GM18517 (cell line): ENCODE results near the gene DNAI7.

Source experiments
- ATAC-seq: cut with Tn5 transposase; IDR thresholded peaks from one replicate; pipeline ENCODE4 v1.9.1; 2021; ENCODE audit warnings: mild to moderate bottlenecking, moderate library complexity; ENCODE audit not compliant: unreplicated experiment

The DNAI7 gene

GRCh38 chr12:25195056-25195971 is at the start of gene DNAI7, which contains the start of gene ETFRF1:
TSS of gene DNAI7 (minus strand) at chr12:25195160. CDS start at chr12:25195078, 82 bp downstream.
TSS of gene ETFRF1 (plus strand) at chr12:25195237. CDS start at chr12:25203957, 8,720 bp downstream.
- ATAC-seq = peak; percentile 86

- no peak for ATAC-seq
Observed at GRCh38 chr12:25243680-25243990, 48.7 kb upstream of the DNAI7 start.

GRCh38 chr12:25242981-25243679 is 48.2 kb upstream of the DNAI7 start:
- ATAC-seq = no peak

GRCh38 chr12:25241167-25242020 is 46.4 kb upstream of the DNAI7 start:
- peak; percentile 51 for ATAC-seq

- ATAC-seq = no peak
Observed at GRCh38 chr12:25236626-25237025, 41.7 kb upstream of the DNAI7 start.

GRCh38 chr12:25236190-25236589 is 41.2 kb upstream of the DNAI7 start:
- ATAC-seq = no peak

- no peak for ATAC-seq
Observed at GRCh38 chr12:25213338-25213737, 18.4 kb upstream of the DNAI7 start.

- no peak for ATAC-seq
Observed at GRCh38 chr12:25208554-25208953, 13.6 kb upstream of the DNAI7 start.

- ATAC-seq = no peak
Observed at GRCh38 chr12:25207846-25208245, 12.9 kb upstream of the DNAI7 start.

GRCh38 chr12:25207411-25207810 is 12.5 kb upstream of the DNAI7 start:
- no peak for ATAC-seq

- no peak for ATAC-seq
Observed at GRCh38 chr12:25202137-25202536, 7.2 kb upstream of the DNAI7 start.

GRCh38 chr12:25200703-25201102 is 5.7 kb upstream of the DNAI7 start:
- no peak for ATAC-seq

GRCh38 chr12:25197608-25198007 is 2.6 kb upstream of the DNAI7 start:
- no peak for ATAC-seq

- no peak for ATAC-seq
Observed at GRCh38 chr12:25194722-25195055, 271 bp downstream of the DNAI7 start.

GRCh38 chr12:25194214-25194613 is 746 bp downstream of the DNAI7 start:
- ATAC-seq = no peak

GRCh38 chr12:25190793-25191192 is 4.2 kb downstream of the DNAI7 start:
- ATAC-seq = no peak

- no peak for ATAC-seq
Observed at GRCh38 chr12:25189656-25190055, 5.3 kb downstream of the DNAI7 start.

- no peak for ATAC-seq
Observed at GRCh38 chr12:25187781-25188180, 7.2 kb downstream of the DNAI7 start.

- ATAC-seq = peak; percentile 76
Observed at GRCh38 chr12:25186788-25187402, 8.1 kb downstream of the DNAI7 start.

GRCh38 chr12:25186038-25186787 is 8.7 kb downstream of the DNAI7 start:
- peak; percentile 75 for ATAC-seq
